Mesodermal cell (in vitro differentiated cells): ENCODE results near the gene CD3D.
"Not testable (repeated sequence)": the region's sequence is repeated elsewhere in the genome, so short reads cannot be mapped to it uniquely, and the experiment has no call there.

Source experiments
- H3K27ac ChIP-seq: 2 replicates; pipeline ENCODE4 v1.7.0; 2013; ENCODE audit warnings: mild to moderate bottlenecking, low read depth, low read length, moderate library complexity; ENCODE audit not compliant: severe bottlenecking
- H3K36me3 ChIP-seq: 2 replicates; pipeline ENCODE4 v1.7.1; 2013; ENCODE audit warnings: mild to moderate bottlenecking, low read length, moderate library complexity; ENCODE audit not compliant: control insufficient read depth, insufficient read depth
- H3K4me1 ChIP-seq: one replicate; pipeline ENCODE4 v1.7.1; 2013; ENCODE audit warnings: mild to moderate bottlenecking, low read length; ENCODE audit not compliant: insufficient read depth, control insufficient read depth, poor library complexity, severe bottlenecking
- H3K4me3 ChIP-seq: 2 replicates; pipeline ENCODE4 v1.7.0; 2013; ENCODE audit warnings: low read length, control low read depth, mild to moderate bottlenecking; ENCODE audit not compliant: insufficient read depth, poor library complexity, severe bottlenecking; ENCODE audit errors: extremely low read depth
- H3K9me3 ChIP-seq: 2 replicates; pipeline ENCODE4 v1.7.1; 2013; ENCODE audit warnings: mild to moderate bottlenecking, low read length, moderate library complexity; ENCODE audit not compliant: control insufficient read depth
- WGBS, 2 experiments: methylation state at CpG; one replicate each; pipeline ENCODE4 v1.1.5; 2013; ENCODE audit warnings: missing lambda C conversion rate in 2 of 2; ENCODE audit not compliant: insufficient coverage in 2 of 2; 5-methylcytosine and 5-hydroxymethylcytosine counted together

Gene CD3D

GRCh38 chr11:118318124-118318523 is 24.4 kb downstream of the CD3D start:
- Histone ChIP-seq H3K4me3 (no peak overlapping the region), H3K36me3 (no peaks in the 10 kb centered on the region), H3K9me3 (no peaks in the 10 kb centered on the region), H3K27ac (no peak overlapping the region), H3K4me1 (peaks cover 15% of the 10 kb centered on the region)
- WGBS, 2 experiments = 93 to 96% methylated on average over 4 of the region's 4 CpGs

GRCh38 chr11:118314988-118315411 is 27.5 kb downstream of the CD3D start:
- WGBS, 2 experiments = 70 to 72% methylated on average over 3 to 4 of the region's 7 CpGs
- no peak overlapping the region for H3K27ac ChIP-seq
- H3K4me3 ChIP-seq = no peak overlapping the region
- peaks cover 15% of the 10 kb centered on the region for H3K4me1 ChIP-seq
- H3K36me3 ChIP-seq = no peaks in the 10 kb centered on the region
- H3K9me3 ChIP-seq = no peaks in the 10 kb centered on the region

GRCh38 chr11:118313242-118313641 is 29.3 kb downstream of the CD3D start:
- Histone ChIP-seq H3K9me3 (no peaks in the 10 kb centered on the region), H3K4me3 (no peak overlapping the region), H3K27ac (no peak overlapping the region), H3K4me1 (peaks cover 12% of the 10 kb centered on the region), H3K36me3 (no peaks in the 10 kb centered on the region)
- WGBS, 2 experiments = 100% methylated on average over 1 of the region's 4 CpGs

GRCh38 chr11:118312328-118312727 is 30.2 kb downstream of the CD3D start:
- 80 to 83% methylated on average over 1 of the region's 2 CpGs for WGBS, 2 experiments
- peaks cover 12% of the 10 kb centered on the region for H3K4me1 ChIP-seq
- no peak overlapping the region for H3K27ac ChIP-seq
- no peaks in the 10 kb centered on the region for H3K36me3 ChIP-seq
- no peak overlapping the region for H3K4me3 ChIP-seq
- H3K9me3 ChIP-seq = no peaks in the 10 kb centered on the region

GRCh38 chr11:118311518-118311917 is 31.0 kb downstream of the CD3D start:
- Histone ChIP-seq H3K27ac (no peak overlapping the region), H3K4me1 (peaks cover 12% of the 10 kb centered on the region), H3K36me3 (no peaks in the 10 kb centered on the region), H3K4me3 (no peak overlapping the region), H3K9me3 (no peaks in the 10 kb centered on the region)
- 63 to 92% methylated on average over 1 to 2 of the region's 4 CpGs for WGBS, 2 experiments

GRCh38 chr11:118310781-118311485 is 31.6 kb downstream of the CD3D start:
- 80 to 83% methylated on average over 1 of the region's 3 CpGs for WGBS, 2 experiments
- H3K9me3 ChIP-seq = no peaks in the 10 kb centered on the region
- H3K4me1 ChIP-seq = peaks cover 8% of the 10 kb centered on the region
- no peak overlapping the region for H3K4me3 ChIP-seq
- H3K36me3 ChIP-seq = no peaks in the 10 kb centered on the region
- no peak overlapping the region for H3K27ac ChIP-seq

GRCh38 chr11:118310271-118310670 is 32.2 kb downstream of the CD3D start:
- H3K4me3 ChIP-seq = no peak overlapping the region
- H3K27ac ChIP-seq = no peak overlapping the region
- H3K9me3 ChIP-seq = no peaks in the 10 kb centered on the region

GRCh38 chr11:118308995-118309528 is 33.4 kb downstream of the CD3D start:
- 73 to 94% methylated on average over 2 to 4 of the region's 5 CpGs for WGBS, 2 experiments
- H3K4me1 ChIP-seq, H3K27ac ChIP-seq: not testable (repeated sequence)

More at GRCh38 chr11:118310271-118310670, 32.2 kb downstream of the CD3D start:
- Histone ChIP-seq H3K4me1 (peaks cover 4% of the 10 kb centered on the region), H3K36me3 (no peaks in the 10 kb centered on the region)
- WGBS, 2 experiments = 66 to 92% methylated on average over 2 of the region's 3 CpGs

GRCh38 chr11:118306556-118306955 is 35.9 kb downstream of the CD3D start:
- 90 to 100% methylated on average over 1 to 2 of the region's 2 CpGs for WGBS, 2 experiments
- Histone ChIP-seq H3K4me1 (no peaks in the 10 kb centered on the region), H3K36me3 (no peaks in the 10 kb centered on the region), H3K9me3 (no peaks in the 10 kb centered on the region), H3K4me3 (no peak overlapping the region), H3K27ac (no peak overlapping the region)

More at GRCh38 chr11:118308995-118309528, 33.4 kb downstream of the CD3D start:
- not testable (repeated sequence) for H3K36me3 ChIP-seq, H3K9me3 ChIP-seq, H3K4me3 ChIP-seq

- Histone ChIP-seq H3K4me1 (no peaks in the 10 kb centered on the region), H3K36me3 (no peaks in the 10 kb centered on the region), H3K9me3 (no peaks in the 10 kb centered on the region), H3K4me3 (no peak overlapping the region), H3K27ac (no peak overlapping the region)
- WGBS, 2 experiments = 78 to 79% methylated on average over 8 of the region's 8 CpGs
Observed at GRCh38 chr11:118305726-118306125, 36.8 kb downstream of the CD3D start.

GRCh38 chr11:118304568-118305248 is 37.8 kb downstream of the CD3D start, which contains the start of gene CD3E:
Gene CD3E (plus strand): TSS chr11:118304730. CDS start chr11:118304953, 223 bp downstream.
- H3K4me1 ChIP-seq = no peaks in the 10 kb centered on the region
- H3K36me3 ChIP-seq = no peaks in the 10 kb centered on the region
- H3K4me3 ChIP-seq = no peak within 1 kb of the TSS
- 88 to 89% methylated on average over 7 to 8 of the region's 8 CpGs for WGBS, 2 experiments
- H3K27ac ChIP-seq = no peak within 1 kb of the TSS
- H3K9me3 ChIP-seq = no peaks in the 10 kb centered on the region
